ENCODE measurements around the gene ADRA2C. TPM values are rescaled to one million over a fixed set of nuclear protein-coding genes. Genes with fewer than 3 reads are reported as not detected.

The ADRA2C gene
- total and polyA plus RNA-seq, 2 experiments from 2014 or later: 3.0 to 16.6 TPM

DNA sequence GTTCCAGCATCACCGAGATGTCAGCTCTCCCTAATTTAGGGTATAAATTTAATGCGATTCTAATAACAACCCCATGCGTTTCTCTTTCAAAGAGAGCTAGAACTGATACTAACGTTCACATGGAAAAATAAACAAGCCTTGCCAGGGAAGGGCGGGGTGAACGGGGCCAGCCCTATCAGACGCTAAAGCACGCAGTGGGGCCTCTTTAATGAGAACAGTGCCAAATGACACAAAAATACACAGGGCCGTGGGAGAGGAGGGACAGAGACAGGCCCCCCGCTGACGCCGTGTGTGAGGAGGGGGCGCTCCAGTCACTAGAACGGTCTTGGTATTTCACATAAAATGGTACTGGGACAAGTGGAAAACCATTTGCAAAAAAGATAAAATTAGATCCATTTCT is 21.3 kb upstream of the ADRA2C start:
- no peaks in the 10 kb centered on the region for H4K20me1 ChIP-seq (replicated peaks; ENCODE audit: insufficient read depth)
- no peaks in the 10 kb centered on the region for H3K36me3 ChIP-seq (ENCODE audit: insufficient read depth)
- H3K4me2 ChIP-seq: peak overlapping the region; percentile 70
- DNase-seq (ENCODE audit: low spot score) (no peak), ATAC-seq (no peak)
- no peaks in the 10 kb centered on the region for H3K36me3 Mint-ChIP-seq (ENCODE audit: low read depth)
- peaks cover 15% of the 10 kb centered on the region for H3K27me3 Mint-ChIP-seq (ENCODE audit: insufficient read depth, low read depth, poor library complexity)
- no peak overlapping the region for H2AFZ ChIP-seq
- no peak overlapping the region for H3K4me3 Mint-ChIP-seq
- H3K9me2 ChIP-seq (ENCODE audit: insufficient read depth): no peaks in the 10 kb centered on the region
- no peaks in the 10 kb centered on the region for H3K27me3 ChIP-seq (ENCODE audit: insufficient read depth)
- 0 out of 2 replicates have a peak, but pooled peaks cover 2% of the 10 kb centered on the region for H3F3A ChIP-seq (replicated peaks; ENCODE audit: low read depth)
- H3K9me3 Mint-ChIP-seq: peaks cover 16% of the 10 kb centered on the region
- no peak overlapping the region for H3K27ac ChIP-seq (ENCODE audit: low read depth)
- no peak overlapping the region for H3K4me3 ChIP-seq
- no peak overlapping the region for H3K27ac Mint-ChIP-seq
- no peaks in the 10 kb centered on the region for H3K79me2 ChIP-seq (replicated peaks; ENCODE audit: insufficient read depth)
- peaks cover 15% of the 10 kb centered on the region for H3K4me1 ChIP-seq (ENCODE audit: insufficient read depth)
- peaks cover 39% of the 10 kb centered on the region for H3K4me1 Mint-ChIP-seq
- TF ChIP-seq, protein P1, sequence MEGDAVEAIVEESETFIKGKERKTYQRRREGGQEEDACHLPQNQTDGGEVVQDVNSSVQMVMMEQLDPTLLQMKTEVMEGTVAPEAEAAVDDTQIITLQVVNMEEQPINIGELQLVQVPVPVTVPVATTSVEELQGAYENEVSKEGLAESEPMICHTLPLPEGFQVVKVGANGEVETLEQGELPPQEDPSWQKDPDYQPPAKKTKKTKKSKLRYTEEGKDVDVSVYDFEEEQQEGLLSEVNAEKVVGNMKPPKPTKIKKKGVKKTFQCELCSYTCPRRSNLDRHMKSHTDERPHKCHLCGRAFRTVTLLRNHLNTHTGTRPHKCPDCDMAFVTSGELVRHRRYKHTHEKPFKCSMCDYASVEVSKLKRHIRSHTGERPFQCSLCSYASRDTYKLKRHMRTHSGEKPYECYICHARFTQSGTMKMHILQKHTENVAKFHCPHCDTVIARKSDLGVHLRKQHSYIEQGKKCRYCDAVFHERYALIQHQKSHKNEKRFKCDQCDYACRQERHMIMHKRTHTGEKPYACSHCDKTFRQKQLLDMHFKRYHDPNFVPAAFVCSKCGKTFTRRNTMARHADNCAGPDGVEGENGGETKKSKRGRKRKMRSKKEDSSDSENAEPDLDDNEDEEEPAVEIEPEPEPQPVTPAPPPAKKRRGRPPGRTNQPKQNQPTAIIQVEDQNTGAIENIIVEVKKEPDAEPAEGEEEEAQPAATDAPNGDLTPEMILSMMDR (conservative IDR thresholded peaks at IDR 0.05; ENCODE audit: low read depth in 2 of 2): no peak
- TF ChIP-seq JUNB (IDR thresholded peaks at IDR 0.05; ENCODE audit: unreplicated experiment): no peak
- TF ChIP-seq, protein P2, sequence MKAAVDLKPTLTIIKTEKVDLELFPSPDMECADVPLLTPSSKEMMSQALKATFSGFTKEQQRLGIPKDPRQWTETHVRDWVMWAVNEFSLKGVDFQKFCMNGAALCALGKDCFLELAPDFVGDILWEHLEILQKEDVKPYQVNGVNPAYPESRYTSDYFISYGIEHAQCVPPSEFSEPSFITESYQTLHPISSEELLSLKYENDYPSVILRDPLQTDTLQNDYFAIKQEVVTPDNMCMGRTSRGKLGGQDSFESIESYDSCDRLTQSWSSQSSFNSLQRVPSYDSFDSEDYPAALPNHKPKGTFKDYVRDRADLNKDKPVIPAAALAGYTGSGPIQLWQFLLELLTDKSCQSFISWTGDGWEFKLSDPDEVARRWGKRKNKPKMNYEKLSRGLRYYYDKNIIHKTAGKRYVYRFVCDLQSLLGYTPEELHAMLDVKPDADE (IDR thresholded peaks at IDR 0.05): no peak
- no peak for TF ChIP-seq NANOG (IDR thresholded peaks at IDR 0.05; ENCODE audit: borderline replicate concordance)
- TF ChIP-seq, protein P3, sequence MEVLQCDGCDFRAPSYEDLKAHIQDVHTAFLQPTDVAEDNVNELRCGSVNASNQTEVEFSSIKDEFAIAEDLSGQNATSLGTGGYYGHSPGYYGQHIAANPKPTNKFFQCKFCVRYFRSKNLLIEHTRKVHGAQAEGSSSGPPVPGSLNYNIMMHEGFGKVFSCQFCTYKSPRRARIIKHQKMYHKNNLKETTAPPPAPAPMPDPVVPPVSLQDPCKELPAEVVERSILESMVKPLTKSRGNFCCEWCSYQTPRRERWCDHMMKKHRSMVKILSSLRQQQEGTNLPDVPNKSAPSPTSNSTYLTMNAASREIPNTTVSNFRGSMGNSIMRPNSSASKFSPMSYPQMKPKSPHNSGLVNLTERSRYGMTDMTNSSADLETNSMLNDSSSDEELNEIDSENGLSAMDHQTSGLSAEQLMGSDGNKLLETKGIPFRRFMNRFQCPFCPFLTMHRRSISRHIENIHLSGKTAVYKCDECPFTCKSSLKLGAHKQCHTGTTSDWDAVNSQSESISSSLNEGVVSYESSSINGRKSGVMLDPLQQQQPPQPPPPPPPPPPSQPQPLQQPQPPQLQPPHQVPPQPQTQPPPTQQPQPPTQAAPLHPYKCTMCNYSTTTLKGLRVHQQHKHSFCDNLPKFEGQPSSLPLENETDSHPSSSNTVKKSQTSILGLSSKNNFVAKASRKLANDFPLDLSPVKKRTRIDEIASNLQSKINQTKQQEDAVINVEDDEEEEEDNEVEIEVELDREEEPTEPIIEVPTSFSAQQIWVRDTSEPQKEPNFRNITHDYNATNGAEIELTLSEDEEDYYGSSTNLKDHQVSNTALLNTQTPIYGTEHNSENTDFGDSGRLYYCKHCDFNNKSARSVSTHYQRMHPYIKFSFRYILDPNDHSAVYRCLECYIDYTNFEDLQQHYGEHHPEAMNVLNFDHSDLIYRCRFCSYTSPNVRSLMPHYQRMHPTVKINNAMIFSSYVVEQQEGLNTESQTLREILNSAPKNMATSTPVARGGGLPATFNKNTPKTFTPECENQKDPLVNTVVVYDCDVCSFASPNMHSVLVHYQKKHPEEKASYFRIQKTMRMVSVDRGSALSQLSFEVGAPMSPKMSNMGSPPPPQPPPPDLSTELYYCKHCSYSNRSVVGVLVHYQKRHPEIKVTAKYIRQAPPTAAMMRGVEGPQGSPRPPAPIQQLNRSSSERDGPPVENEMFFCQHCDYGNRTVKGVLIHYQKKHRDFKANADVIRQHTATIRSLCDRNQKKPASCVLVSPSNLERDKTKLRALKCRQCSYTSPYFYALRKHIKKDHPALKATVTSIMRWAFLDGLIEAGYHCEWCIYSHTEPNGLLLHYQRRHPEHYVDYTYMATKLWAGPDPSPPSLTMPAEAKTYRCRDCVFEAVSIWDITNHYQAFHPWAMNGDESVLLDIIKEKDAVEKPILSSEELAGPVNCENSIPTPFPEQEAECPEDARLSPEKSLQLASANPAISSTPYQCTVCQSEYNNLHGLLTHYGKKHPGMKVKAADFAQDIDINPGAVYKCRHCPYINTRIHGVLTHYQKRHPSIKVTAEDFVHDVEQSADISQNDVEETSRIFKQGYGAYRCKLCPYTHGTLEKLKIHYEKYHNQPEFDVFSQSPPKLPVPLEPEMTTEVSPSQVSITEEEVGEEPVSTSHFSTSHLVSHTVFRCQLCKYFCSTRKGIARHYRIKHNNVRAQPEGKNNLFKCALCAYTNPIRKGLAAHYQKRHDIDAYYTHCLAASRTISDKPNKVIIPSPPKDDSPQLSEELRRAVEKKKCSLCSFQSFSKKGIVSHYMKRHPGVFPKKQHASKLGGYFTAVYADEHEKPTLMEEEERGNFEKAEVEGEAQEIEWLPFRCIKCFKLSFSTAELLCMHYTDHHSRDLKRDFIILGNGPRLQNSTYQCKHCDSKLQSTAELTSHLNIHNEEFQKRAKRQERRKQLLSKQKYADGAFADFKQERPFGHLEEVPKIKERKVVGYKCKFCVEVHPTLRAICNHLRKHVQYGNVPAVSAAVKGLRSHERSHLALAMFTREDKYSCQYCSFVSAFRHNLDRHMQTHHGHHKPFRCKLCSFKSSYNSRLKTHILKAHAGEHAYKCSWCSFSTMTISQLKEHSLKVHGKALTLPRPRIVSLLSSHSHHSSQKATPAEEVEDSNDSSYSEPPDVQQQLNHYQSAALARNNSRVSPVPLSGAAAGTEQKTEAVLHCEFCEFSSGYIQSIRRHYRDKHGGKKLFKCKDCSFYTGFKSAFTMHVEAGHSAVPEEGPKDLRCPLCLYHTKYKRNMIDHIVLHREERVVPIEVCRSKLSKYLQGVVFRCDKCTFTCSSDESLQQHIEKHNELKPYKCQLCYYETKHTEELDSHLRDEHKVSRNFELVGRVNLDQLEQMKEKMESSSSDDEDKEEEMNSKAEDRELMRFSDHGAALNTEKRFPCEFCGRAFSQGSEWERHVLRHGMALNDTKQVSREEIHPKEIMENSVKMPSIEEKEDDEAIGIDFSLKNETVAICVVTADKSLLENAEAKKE (CRISPR knock-in tag; IDR thresholded peaks at IDR 0.05): no peak
- TF ChIP-seq STAT1 (IDR thresholded peaks at IDR 0.05; ENCODE audit: unreplicated experiment): no peak
- no peak for TF ChIP-seq POLR2AphosphoS5 (IDR thresholded peaks at IDR 0.05; ENCODE audit: low read depth)
- TF ChIP-seq, protein P4, sequence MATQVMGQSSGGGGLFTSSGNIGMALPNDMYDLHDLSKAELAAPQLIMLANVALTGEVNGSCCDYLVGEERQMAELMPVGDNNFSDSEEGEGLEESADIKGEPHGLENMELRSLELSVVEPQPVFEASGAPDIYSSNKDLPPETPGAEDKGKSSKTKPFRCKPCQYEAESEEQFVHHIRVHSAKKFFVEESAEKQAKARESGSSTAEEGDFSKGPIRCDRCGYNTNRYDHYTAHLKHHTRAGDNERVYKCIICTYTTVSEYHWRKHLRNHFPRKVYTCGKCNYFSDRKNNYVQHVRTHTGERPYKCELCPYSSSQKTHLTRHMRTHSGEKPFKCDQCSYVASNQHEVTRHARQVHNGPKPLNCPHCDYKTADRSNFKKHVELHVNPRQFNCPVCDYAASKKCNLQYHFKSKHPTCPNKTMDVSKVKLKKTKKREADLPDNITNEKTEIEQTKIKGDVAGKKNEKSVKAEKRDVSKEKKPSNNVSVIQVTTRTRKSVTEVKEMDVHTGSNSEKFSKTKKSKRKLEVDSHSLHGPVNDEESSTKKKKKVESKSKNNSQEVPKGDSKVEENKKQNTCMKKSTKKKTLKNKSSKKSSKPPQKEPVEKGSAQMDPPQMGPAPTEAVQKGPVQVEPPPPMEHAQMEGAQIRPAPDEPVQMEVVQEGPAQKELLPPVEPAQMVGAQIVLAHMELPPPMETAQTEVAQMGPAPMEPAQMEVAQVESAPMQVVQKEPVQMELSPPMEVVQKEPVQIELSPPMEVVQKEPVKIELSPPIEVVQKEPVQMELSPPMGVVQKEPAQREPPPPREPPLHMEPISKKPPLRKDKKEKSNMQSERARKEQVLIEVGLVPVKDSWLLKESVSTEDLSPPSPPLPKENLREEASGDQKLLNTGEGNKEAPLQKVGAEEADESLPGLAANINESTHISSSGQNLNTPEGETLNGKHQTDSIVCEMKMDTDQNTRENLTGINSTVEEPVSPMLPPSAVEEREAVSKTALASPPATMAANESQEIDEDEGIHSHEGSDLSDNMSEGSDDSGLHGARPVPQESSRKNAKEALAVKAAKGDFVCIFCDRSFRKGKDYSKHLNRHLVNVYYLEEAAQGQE (IDR thresholded peaks at IDR 0.05; ENCODE audit: unreplicated experiment): no peak
- TF ChIP-seq ZNF114 (CRISPR knock-in tag; IDR thresholded peaks at IDR 0.05): no peak
- no peak for TF ChIP-seq ZNF331 (CRISPR knock-in tag; IDR thresholded peaks at IDR 0.05; ENCODE audit: low read depth)
- TF ChIP-seq EZH2 (IDR thresholded peaks at IDR 0.05; ENCODE audit: low read depth, unreplicated experiment): no peak
- TF ChIP-seq CREB1 (CRISPR knock-in tag; IDR thresholded peaks at IDR 0.05; ENCODE audit: low read depth): no peak

Measured in GM23338 (cell line).